Epithelial cell of esophagus (primary cell): ENCODE measurements around the gene STYX.

Source experiments
- DNase-seq: peaks from one replicate; pipeline ENCODE4 v3.0.0; 2010; ENCODE audit warnings: low read depth
- H3K4me3 ChIP-seq: 2 replicates; pipeline ENCODE4 v1.5.1; 2011; ENCODE audit warnings: mild to moderate bottlenecking, low read length, control low read depth
- CTCF ChIP-seq: IDR thresholded peaks from 2 replicates; pipeline ENCODE4 v1.5.1; 2011; ENCODE audit warnings: low read depth, mild to moderate bottlenecking, low read length, control low read depth, inconsistent platforms; ENCODE audit not compliant: insufficient read depth; ENCODE audit errors: missing control alignments

STYX gene

GRCh38 chr14:52790756-52791222 lies 60.8 kb downstream of the STYX start:
- no peak for DNase-seq
- TF ChIP-seq CTCF = no peak
- H3K4me3 ChIP-seq = peak overlapping the region; percentile 74

- peak; percentile 92 for DNase-seq
- no peak for TF ChIP-seq CTCF
- peak within 1 kb of the TSS; percentile 74 for H3K4me3 ChIP-seq
Observed at GRCh38 chr14:52791223-52792096, 61.5 kb downstream of the STYX start, which contains the start of gene GNPNAT1. GNPNAT1 (minus strand) TSS chr14:52791607; CDS start chr14:52784650, 6,957 bp downstream.

- H3K4me3 ChIP-seq = peak overlapping the region; percentile 45
- peak; percentile 79 for DNase-seq
- no peak for TF ChIP-seq CTCF
Observed at GRCh38 chr14:52792097-52792415, 62.1 kb downstream of the STYX start.

- no peak overlapping the region for H3K4me3 ChIP-seq
- no peak for DNase-seq
- no peak for TF ChIP-seq CTCF
Observed at GRCh38 chr14:52793061-52793460, 63.1 kb downstream of the STYX start.

GRCh38 chr14:52797653-52798052 lies 67.7 kb downstream of the STYX start:
- no peak overlapping the region for H3K4me3 ChIP-seq
- no peak for DNase-seq
- TF ChIP-seq CTCF = no peak

- no peak for TF ChIP-seq CTCF
- no peak for DNase-seq
- no peak overlapping the region for H3K4me3 ChIP-seq
Observed at GRCh38 chr14:52798826-52799225, 68.9 kb downstream of the STYX start.
